GM12878 (cell line): ENCODE results near the gene SYNE4. TPM values are rescaled to one million over a fixed set of nuclear protein-coding genes. Genes with fewer than 3 reads are reported as not detected.
A peak's percentile ranks its signal among the peaks of the same experiment; 100 is the strongest.

Source experiments
- ATAC-seq: fragments of 200-7000 bp; cut with Tn5 transposase; 3 replicates; pipeline ENCODE4 v1.9.1; 2020; ENCODE audit warnings: mild to moderate bottlenecking, moderate library complexity
- BruUV-seq: library from RNA; stranded (reverse); fragments of 400-500 nt; replicated peaks from 2 replicates; lab custom pipeline; 2021; lab: Mats Ljungman, UMichigan
- CTCF ChIA-PET: fragments of 300-600 bp; sonication (Branson Sonifier 250); formaldehyde crosslinking; extraction: SDS; loops from one replicate; lab custom pipeline; 2021; ENCODE audit warnings: inconsistent platforms; lab: Yijun Ruan, JAX
- POLR2A ChIA-PET: fragments of 350-600 bp; formaldehyde crosslinking; extraction: SDS; loops from one replicate; lab custom pipeline; 2021; ENCODE audit warnings: inconsistent platforms; lab: Charles Lee
- RAD21 ChIA-PET: fragments of 300-600 bp; sonication (Branson Sonifier 250); formaldehyde crosslinking; loops from one replicate; lab custom pipeline; 2023; ENCODE audit warnings: antibody characterized with exemption; ENCODE audit not compliant: unreplicated experiment; lab: Charles Lee
- SMC1A ChIA-PET: fragments of 300-600 bp; sonication (Branson Sonifier 250); formaldehyde crosslinking; loops from one replicate; lab custom pipeline; 2023; ENCODE audit not compliant: unreplicated experiment, uncharacterized antibody; lab: Charles Lee
- DNase-seq: peaks from one replicate; pipeline ENCODE4 v3.0.0-alpha.2; 2011; ENCODE audit warnings: low read depth, low spot score
- FAIRE-seq: peaks from 3 replicates; lab custom pipeline; 2011; peaks lifted over from hg19 to GRCh38; lab: Jason Lieb, UNC
- H2AFZ ChIP-seq: 2 replicates; pipeline ENCODE4 v1.6.0; 2011; ENCODE audit warnings: low read depth, low read length, control low read depth; ENCODE audit not compliant: control insufficient read depth
- H3K27ac ChIP-seq: 2 replicates; pipeline ENCODE4 v1.5.1; 2011; ENCODE audit warnings: control low read depth; ENCODE audit not compliant: control insufficient read depth, insufficient read depth
- H3K27me3 ChIP-seq, 2 experiments: replicated peaks in 1 of 2; 2 replicates each; pipeline versions ENCODE4 v1.6.0 to v1.6.1; 2011; ENCODE audit warnings: low read length in 1 of 2; ENCODE audit not compliant: control insufficient read depth in 2 of 2, insufficient read depth in 2 of 2
- H3K36me3 ChIP-seq, 2 experiments: 2 replicates each; pipeline ENCODE4 v1.5.1; 2011; ENCODE audit warnings: low read length in 1 of 2; ENCODE audit not compliant: control insufficient read depth in 2 of 2, insufficient read depth in 2 of 2
- H3K4me1 ChIP-seq: 2 replicates; pipeline ENCODE4 v1.6.1; 2011; ENCODE audit warnings: mild to moderate bottlenecking, low read length, moderate library complexity, mixed read lengths; ENCODE audit not compliant: control insufficient read depth, insufficient read depth
- H3K4me2 ChIP-seq: 2 replicates; pipeline ENCODE4 v1.6.0; 2011; ENCODE audit warnings: control low read depth; ENCODE audit not compliant: control insufficient read depth, insufficient read depth
- H3K4me3 ChIP-seq: fragments of 200-600 bp; sonication (generic); 2 replicates; pipeline ENCODE4 v1.5.1; 2016
- H3K79me2 ChIP-seq: 2 replicates; pipeline ENCODE4 v1.6.0; 2011; ENCODE audit warnings: low read length; ENCODE audit not compliant: control insufficient read depth, insufficient read depth
- H3K9ac ChIP-seq: 2 replicates; pipeline ENCODE4 v1.8.0; 2011; ENCODE audit warnings: low read length, control low read depth, mixed read lengths; ENCODE audit not compliant: control insufficient read depth, insufficient read depth
- H3K9me3 ChIP-seq: replicated peaks from 3 replicates; pipeline ENCODE4 v1.5.1; 2011; ENCODE audit warnings: mild to moderate bottlenecking, low read length; ENCODE audit not compliant: control insufficient read depth, insufficient read depth
- H4K20me1 ChIP-seq: 2 replicates; pipeline ENCODE4 v1.6.0; 2011; ENCODE audit not compliant: control insufficient read depth, insufficient read depth
- REST ChIP-seq: IDR thresholded peaks from 2 replicates; pipeline ENCODE4 v1.6.1; 2012; ENCODE audit warnings: mild to moderate bottlenecking, low read depth, low read length
- ZBTB40 ChIP-seq: fragments of 450-650 bp; IDR thresholded peaks from 2 replicates; pipeline ENCODE4 v1.6.1; 2016; ENCODE audit warnings: mild to moderate bottlenecking, moderate library complexity, borderline replicate concordance
- WGBS: methylation state at CpG from one replicate; pipeline ENCODE4 v1.1.6; 2016; ENCODE audit warnings: low lambda C conversion rate; ENCODE audit not compliant: insufficient replicate concordance, insufficient coverage; ENCODE audit errors: missing lambda C conversion rate; 5-methylcytosine and 5-hydroxymethylcytosine counted together
- in situ Hi-C: fragments of 300-500 bp; cut with MboI; formaldehyde crosslinking; loops from 9 replicates; pipeline ENCODE4 v1.14.3; 2018; ENCODE audit warnings: mixed read lengths
- intact Hi-C: fragments of 100-400 bp; cut with micrococcal nuclease; formaldehyde crosslinking; loops from one replicate; pipeline ENCODE4 v1.14.2; 2022; ENCODE audit not compliant: unreplicated experiment
- polyA plus RNA-seq, 11 experiments: library from polyadenylated mRNA; depleted of rRNA in 4 of 11; unstranded in 6 of 11; stranded (reverse) in 5 of 11; fragments of >200 nt; fragmentation: Nextera tagmentation in 4 of 11; fragmentation: Illumina TruSeq in 1 of 11; extraction: Ambion mirVana in 4 of 11; extraction: Trizol in 1 of 11; gene quantifications; 1 replicate in 1 of 11; 2 replicates in 10 of 11; pipeline versions ENCODE4 v1.2.1 to v1.2.3, GENCODE V29; 2011 to 2016; ENCODE audit warnings: inconsistent platforms in 2 of 11, missing spikeins in 2 of 11, low read depth in 1 of 11
- total RNA-seq, 4 experiments: library from RNA; depleted of rRNA in 3 of 4; stranded (reverse); fragments of >200 nt in 3 of 4; fragmentation: Illumina TruSeq in 1 of 4; extraction: Trizol in 1 of 4; gene quantifications; 2 replicates each; pipeline versions ENCODE4 v1.2.1 to v1.2.3, GENCODE V29; 2013 to 2021

SYNE4 gene
- total and polyA plus RNA-seq, 10 of the 15 experiments (the other 5 are each of a cell fraction or from before 2014, with no cell fraction given): 0.35 to 1.2 (median 0.71) TPM

DNA sequence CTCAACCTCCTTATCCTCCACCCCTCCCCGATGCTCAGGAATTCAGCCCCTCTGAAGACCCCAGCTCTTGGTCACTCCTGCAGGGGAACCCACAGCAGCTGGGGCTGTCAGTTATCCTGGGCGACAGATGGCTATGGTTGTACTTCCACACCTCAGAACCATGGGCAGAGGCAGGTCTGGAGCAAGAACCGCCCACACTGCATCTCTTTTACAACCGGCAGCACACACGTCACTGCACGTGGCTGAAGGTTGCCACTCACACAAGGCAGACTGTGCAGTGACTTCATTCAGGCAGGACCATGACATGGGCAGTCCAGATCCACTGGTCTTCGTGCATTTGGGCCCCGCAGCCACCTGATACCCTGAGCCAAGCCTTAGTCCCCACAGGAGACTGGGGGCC, 35.1 kb downstream of the SYNE4 start:
- H3K79me2 ChIP-seq: no peaks in the 10 kb centered on the region
- no peaks in the 10 kb centered on the region for H4K20me1 ChIP-seq
- RAD21 ChIA-PET: no interaction called here
- CTCF ChIA-PET: interaction anchor here (1.0 kb wide), 1 partner anchor 142 kb away, joined by 4 read pairs; the partner anchor contains the start of gene TBCB
- SMC1A ChIA-PET: no interaction called here
- 27% methylated on average over 8 of the region's 8 CpGs for WGBS
- in situ Hi-C loops: no loop called here
- no peak overlapping the region for H3K4me2 ChIP-seq
- no peaks in the 10 kb centered on the region for H3K4me1 ChIP-seq
- FAIRE-seq: no peak
- intact Hi-C loops: no loop called here
- ATAC-seq: no peak
- H3K36me3 ChIP-seq: no peaks in the 10 kb centered on the region
- no peaks in the 10 kb centered on the region for H3K9me3 ChIP-seq
- TF ChIP-seq REST (peak; percentile 51; the same call in 1 of the 2 replicates), ZBTB40 (no peak)
- H3K4me3 ChIP-seq: no peak overlapping the region
- no peak for DNase-seq
- no peak overlapping the region for H2AFZ ChIP-seq
- H3K27me3 ChIP-seq: no peaks in the 10 kb centered on the region
- no peak overlapping the region for H3K27ac ChIP-seq
- no peak overlapping the region for H3K9ac ChIP-seq
- no TSS peak for BruUV-seq
- POLR2A ChIA-PET: no interaction called here
